Head of caudate nucleus (tissue), 42 donors: ENCODE results near the gene KIAA1671.

Source experiments
- DNase-seq, 42 donors: peaks; one replicate each; pipeline versions ENCODE4 v3.0.0 to v3.0.0-alpha.2; 2020 to 2021; ENCODE audit warnings: mixed read lengths in 7 of 42
- intact Hi-C: fragments of 100-400 bp; cut with DNase I; formaldehyde crosslinking; loops from one replicate; pipeline ENCODE4 v1.15.0; 2022

KIAA1671 gene

DNA sequence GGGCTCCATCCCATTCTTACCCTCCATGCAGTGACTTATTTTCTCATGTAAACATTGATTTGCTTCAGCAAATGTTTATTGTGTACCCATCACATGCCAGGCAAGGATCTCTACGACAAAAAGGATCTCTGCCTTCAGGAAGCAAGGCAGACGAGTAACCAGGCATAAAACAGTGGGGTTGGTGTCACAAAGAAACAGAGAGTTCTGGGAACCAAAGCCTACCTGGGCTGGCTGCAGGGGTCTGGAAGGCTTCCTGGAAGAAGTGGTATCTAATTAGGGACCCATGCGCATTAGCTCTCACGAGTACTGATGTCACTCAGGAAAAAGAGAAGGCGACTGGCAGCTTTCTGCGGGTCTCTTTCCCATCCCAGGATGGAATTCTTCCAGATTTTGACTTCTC, 44.5 kb downstream of the KIAA1671 start:
- DNase-seq, result no peak
- intact Hi-C loops, result no loop called here

GRCh38 chr22:25000686-25001085, 48.2 kb downstream of the KIAA1671 start:
- intact Hi-C loops, result no loop called here
- DNase-seq, result no peak

GRCh38 chr22:25002241-25002985, 49.9 kb downstream of the KIAA1671 start:
- no peak for DNase-seq
- intact Hi-C loops, result no loop called here

- intact Hi-C loops, result no loop called here
- DNase-seq, result no peak
These were observed 53.8 kb downstream of the KIAA1671 start for GRCh38 chr22:25006354-25006753.

DNA sequence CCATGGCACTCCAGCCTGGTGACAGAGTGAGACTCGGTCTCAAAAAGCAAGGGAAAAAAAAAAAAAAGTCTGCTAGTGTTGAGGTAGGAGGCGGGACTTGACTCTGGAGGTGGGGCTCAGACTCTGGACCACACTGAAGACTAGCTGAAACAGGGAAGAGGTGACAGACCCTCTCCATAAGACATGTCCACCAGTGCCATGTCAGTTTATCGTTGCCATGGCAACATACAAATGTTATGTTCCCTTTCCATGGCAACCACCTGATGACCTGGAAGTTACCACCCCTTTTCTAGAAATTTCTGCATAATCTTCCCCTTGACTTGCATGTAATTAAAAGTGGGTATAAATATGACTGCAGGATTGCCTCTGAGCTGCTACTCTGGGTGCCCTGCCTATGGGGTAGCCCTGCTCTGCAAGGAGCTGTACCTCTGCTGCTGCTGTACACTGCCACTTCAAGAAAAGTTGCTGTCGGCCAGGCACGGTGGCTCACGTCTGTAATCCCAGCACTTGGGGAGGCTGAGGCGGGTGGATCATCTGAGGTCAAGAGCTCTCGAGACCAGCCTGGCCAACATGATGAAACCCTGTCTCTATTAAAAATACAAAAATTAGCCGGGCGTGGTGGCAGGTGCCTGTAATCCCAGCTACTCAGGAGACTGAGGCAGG, 55.1 kb downstream of the KIAA1671 start:
- no peak for DNase-seq
- intact Hi-C loops, result no loop called here

DNA sequence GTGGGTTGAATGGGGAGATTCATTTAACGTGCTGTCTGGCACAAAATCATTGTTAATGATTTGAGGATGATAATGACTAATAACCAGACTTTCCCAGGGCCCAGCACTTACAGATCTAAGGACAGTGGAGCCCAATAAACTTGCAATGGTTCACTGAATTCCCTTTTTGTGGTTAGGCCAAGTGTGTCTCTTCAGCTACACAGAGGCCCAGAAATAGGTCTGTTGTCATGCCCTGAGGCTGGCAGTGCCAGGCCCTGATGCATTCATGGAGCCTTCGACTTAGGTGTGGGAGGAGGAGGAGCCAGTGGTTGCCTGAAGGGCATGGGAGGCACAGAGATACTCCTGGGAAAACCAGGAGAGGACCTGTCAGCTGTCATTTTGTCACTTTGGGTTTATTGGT, 56.1 kb downstream of the KIAA1671 start:
- no peak for DNase-seq
- intact Hi-C loops, result no loop called here

DNA sequence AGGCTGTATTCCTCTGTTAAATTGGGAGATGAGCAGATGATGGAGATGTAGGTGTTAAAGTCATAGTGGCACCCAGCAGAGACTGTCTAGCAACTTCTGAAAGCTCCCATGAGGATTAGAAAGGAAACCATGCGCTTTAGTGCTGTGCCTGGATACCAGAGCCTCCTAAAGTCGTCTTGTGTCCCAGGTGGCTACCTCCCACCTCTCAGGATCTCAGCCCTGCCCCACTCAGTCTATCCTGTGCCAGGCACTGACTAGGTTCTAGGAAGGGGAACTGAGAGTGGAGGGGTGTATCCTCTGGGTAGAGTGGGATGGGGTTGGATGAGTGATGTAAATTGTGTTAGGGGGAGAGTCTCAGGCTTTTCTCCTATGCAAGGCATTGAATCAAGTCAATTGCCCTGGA, 60.2 kb downstream of the KIAA1671 start:
- intact Hi-C loops, result no loop called here
- DNase-seq, result no peak

DNA sequence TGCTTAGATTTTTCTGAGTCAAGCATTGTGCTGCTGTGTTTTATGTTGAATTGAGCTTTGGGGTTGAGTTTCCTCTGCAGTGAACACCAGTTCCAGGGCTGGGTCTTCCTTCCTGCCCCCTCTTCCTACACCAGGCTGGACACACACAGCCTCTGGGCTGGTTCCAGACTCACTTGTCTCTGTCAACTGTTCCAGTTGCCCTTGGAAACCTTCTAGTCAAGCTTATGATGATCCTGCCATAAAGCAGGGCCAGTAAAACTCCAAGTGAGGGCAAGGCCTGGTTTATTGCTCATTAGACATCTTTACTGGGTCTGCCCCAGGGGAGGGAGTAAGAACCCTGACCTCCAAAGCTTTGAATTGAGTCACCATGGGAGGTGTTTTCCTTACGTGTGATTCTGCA, 61.1 kb downstream of the KIAA1671 start:
- intact Hi-C loops, result no loop called here
- DNase-seq, result no peak

DNA sequence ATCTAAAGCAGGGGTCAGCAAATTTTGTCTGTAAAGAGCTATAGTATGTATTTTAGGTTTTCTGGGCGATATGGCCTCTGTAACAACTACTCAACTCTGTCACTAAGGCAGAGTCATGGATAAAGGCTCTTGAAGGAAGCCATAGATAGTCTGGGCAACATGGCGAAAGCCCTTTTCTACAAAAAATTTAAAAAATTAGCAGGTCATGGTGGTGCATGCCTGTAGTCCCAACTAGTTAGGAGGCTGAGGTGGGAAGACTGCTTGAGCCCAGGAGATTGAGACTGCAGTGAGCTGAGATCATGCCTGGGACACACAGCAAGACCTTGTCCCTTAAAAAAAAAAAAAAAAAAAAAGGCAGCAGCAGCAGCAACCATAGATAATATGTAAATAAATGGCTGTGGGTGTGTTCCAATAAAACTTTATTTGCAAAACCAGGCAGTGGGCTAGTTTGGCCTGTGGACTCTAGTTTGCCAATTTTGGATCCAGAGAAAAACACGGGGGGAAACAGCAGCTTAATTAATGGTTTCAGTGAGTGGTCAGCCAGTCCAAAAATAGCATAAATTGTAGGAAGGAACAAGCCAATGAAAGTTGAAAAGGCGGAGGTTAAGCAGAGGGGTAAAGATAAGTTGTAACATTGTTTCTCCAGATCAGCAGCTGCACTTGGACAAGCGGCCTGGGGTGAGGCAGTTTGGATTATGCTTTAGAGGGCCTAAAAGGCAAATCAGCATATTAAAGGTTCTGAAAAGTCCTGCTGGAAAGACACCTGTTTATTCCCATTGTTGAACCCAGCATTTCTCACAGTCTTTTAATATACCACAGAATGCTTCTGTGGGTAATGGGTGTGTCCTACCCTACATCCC, 62.6 kb downstream of the KIAA1671 start:
- DNase-seq, result no peak
- intact Hi-C loops, result no loop called here

DNA sequence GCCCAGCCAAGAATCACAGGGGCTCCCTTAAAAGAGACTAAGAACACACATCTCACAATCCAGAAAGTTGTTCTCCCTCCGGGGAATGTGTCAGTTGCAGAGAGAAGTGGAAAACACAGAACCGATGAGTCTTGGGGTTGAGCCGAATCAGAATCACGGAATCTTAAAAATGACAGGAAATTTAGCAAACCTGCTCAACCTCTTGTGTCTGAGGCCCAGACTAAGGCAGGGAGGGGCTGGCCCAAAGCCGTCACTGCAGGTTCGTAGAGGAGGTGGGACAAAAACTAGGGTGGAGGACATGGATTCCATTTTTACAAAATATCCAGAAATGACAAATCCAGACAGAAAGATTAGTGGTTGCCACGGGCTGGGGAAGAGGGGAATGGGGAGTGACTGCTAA, 63.8 kb downstream of the KIAA1671 start:
- no peak for DNase-seq
- intact Hi-C loops, result no loop called here

DNA sequence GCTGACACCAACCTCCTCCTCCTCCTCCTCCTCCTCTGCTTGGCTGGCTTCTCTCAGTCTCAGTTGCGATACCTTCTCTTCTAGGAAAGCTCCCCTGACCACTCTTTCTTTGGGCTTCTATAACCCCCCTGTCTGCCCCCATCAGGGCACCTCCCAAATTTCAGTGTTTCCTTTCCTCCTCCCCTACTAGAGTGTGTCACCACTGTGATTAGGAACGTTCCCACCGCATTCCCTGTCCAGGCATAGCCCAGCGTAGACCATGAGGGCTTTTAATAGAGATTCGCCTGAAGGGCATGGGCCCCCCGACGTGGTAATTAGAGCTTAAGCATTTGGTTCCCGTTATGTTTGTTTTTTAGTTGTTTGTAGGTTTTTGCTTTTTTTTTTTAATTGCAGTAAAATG, 65.5 kb downstream of the KIAA1671 start:
- DNase-seq, result no peak
- intact Hi-C loops, result no loop called here

GRCh38 chr22:25019427-25020184, 67.1 kb downstream of the KIAA1671 start:
- intact Hi-C loops, result no loop called here
- DNase-seq, result no peak

- DNase-seq, result peak in 1 of 42 donors; percentile 46
- intact Hi-C loops, result no loop called here
These were observed 68.9 kb downstream of the KIAA1671 start for GRCh38 chr22:25021409-25021808.

DNA sequence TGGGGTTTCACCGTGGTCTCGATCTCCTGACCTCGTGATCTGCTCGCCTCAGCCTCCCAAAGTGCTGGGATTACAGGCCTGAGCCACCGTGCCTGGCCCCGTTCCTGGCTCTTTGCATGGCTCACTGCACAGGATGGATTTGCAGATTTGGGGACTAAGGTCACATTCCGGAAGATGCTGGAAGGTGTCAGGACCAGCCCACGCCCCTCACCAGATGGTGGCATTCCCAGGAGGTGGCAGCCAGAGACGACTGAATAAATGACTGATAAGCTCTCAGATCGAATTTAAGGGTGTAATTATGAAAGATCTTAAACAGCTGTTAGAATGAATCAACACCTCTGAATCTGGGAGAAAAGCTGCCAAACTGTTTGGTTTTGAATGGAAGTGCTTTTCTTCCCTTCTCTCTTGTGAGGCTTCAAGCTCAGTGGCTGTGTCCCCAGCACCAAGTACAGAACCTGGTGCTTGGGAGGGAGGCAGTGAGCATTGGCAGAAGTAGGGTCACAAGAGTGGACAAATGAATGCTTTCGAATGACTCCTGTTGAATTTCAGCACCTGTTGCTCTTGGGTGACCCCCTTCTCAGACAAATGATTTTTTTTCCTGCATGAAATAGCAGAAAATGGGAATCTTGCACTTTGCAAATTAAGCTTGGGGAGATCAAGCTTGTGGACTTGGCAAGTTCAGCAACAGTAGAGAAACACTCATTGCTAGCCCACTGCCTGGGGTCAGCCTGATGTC, 69.6 kb downstream of the KIAA1671 start:
- no peak for DNase-seq
- intact Hi-C loops, result no loop called here

DNA sequence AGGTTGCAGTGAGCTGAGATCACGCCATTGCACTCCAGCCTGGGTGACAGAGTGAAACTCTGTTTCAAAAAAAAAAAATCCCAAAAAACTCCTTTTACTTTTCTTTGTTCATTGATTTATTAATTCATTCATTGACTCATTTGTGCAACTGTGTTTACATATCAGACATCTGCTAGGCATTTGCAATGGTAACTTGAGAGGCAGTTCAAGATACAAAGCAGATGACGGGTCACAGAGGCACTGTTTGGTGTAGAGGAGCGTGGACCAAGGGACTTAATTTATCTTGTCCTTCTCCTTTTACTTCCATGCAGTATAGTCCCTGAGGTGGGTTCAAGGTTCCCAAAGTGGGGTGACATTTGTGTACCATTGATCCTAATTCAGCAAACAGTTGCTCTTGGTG, 71.4 kb downstream of the KIAA1671 start:
- intact Hi-C loops, result no loop called here
- DNase-seq, result no peak

DNA sequence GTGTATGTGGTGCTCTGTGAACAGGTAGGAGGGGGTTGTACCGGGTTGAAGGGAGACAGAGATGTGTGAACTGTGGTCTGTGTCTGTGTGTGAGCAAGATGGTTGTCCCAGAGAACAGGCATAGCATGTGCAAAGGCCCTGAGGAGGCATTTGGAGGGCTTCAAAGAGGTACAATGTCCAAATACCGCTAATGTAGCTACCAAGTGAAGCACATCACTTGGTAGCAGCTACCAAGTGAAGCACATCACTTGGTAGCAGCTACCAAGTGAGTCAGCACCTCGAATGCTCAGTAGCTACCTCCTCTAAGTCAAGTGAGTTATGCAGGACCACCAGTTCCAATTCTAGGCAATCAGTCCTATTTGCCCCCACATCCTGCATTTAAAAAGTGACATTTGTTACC, 72.4 kb downstream of the KIAA1671 start:
- intact Hi-C loops, result no loop called here
- no peak for DNase-seq

DNA sequence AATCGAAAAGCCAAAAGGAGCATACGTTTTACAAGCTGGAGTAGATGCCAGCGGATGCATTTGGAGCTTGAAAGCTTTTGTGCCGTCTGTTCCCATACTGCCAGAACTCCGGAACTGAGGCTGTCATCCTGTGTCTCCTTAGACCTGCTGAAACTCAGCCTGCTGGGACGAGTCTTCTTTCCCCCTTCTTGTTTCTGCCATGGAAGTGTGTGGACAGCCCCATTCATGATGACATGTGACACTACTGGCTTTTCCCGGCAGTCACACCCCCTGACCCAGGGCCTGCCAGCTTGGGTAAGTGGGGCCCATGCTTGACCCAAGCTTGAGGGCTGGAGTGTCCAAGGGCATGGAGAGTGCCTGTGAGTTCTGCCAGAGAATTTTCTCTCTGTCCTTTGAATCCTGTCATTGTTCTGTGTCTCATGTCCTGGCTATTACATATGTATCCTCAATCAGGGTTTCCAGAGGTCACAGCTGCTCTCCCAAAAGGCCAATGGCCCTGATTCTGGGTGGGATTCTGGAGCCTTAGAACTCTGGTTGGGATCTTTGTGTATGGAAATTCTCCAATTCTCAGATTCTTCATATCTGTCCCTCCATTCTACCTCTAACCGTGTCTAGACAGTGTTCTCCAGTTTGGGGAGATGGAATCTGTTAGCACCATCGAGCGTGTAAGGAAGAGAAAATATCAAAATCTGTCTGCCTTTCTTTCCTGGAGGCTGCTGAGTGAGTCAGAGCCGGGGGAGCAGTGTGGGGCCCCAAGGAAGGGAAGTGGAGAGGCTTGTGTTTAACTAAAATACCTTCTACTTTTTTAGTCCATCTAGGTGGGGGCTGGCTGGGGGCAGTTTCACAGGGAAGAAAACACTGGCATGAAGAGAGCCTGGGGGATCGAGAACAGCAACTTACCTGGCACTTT, 73.2 kb downstream of the KIAA1671 start:
- intact Hi-C loops, result no loop called here
- DNase-seq, result peak in 19 of 42 donors; percentile 14 to 69 (median 39)
